ENCODE data around the gene EPHA8.

DNA sequence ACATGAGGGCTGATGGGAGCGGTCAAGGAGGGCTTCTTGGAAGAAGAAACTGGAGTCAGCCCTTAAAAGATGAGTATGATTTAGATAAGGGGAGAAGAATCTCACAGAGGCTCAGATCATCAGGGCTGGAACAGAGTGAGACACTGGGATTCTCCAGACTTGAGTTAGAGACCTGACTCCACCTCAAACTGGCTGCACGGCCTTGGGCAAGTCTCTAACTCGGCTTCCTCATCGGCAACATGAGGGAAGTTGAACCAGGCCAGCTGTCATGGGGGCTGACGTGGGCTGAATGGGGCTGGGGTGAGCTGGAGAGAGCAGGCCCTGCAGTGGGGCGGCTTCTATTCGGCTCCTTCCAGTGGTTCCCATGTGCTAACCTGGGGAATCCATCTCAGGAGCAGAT is 82.6 kb downstream of the EPHA8 start:
- TF ChIP-seq GATA2 (IDR thresholded peaks at IDR 0.05; ENCODE audit: low read depth, low read length): no peak
- no peak for TF ChIP-seq GATA3 (IDR thresholded peaks at IDR 0.05; ENCODE audit: low read depth, low read length)
